Osteocyte (in vitro differentiated cells): Measurements from ENCODE around the gene ATP8A2. TPM values are rescaled to one million over a fixed set of nuclear protein-coding genes. Genes with fewer than 3 reads are reported as not detected.

Experiments used
- DNase-seq: peaks from one replicate; pipeline ENCODE4 v3.0.0; 2021; ENCODE audit warnings: mixed read lengths; ENCODE audit not compliant: unreplicated experiment; ENCODE audit errors: extremely low spot score
- H3K27ac Mint-ChIP-seq: one replicate; pipeline ENCODE4 v1.8.0; 2021; ENCODE audit warnings: mild to moderate bottlenecking, mixed read lengths; ENCODE audit not compliant: unreplicated experiment
- H3K27me3 Mint-ChIP-seq: one replicate; pipeline ENCODE4 v1.8.0; 2021; ENCODE audit warnings: mixed read lengths; ENCODE audit not compliant: unreplicated experiment
- H3K36me3 Mint-ChIP-seq: one replicate; pipeline ENCODE4 v1.8.0; 2021; ENCODE audit warnings: mixed read lengths; ENCODE audit not compliant: unreplicated experiment
- H3K4me1 Mint-ChIP-seq: one replicate; pipeline ENCODE4 v1.8.0; 2021; ENCODE audit warnings: mixed read lengths; ENCODE audit not compliant: unreplicated experiment
- H3K4me3 Mint-ChIP-seq: one replicate; pipeline ENCODE4 v1.8.0; 2021; ENCODE audit warnings: mild to moderate bottlenecking, moderate library complexity, mixed read lengths; ENCODE audit not compliant: unreplicated experiment
- H3K9me3 Mint-ChIP-seq: one replicate; pipeline ENCODE4 v1.8.0; 2021; ENCODE audit warnings: mixed read lengths; ENCODE audit not compliant: unreplicated experiment
- total RNA-seq: library from RNA; stranded (reverse); gene quantifications from 2 replicates; pipeline ENCODE4 v1.2.1, GENCODE V29; 2021
- TF ChIP-seq, protein P1 (sequence below): fragments of 200-600 bp; sonication (generic); IDR thresholded peaks from 2 replicates; pipeline ENCODE4 v1.5.0; 2021; ENCODE audit warnings: antibody characterized with exemption, mild to moderate bottlenecking, moderate library complexity

Gene ATP8A2
- total RNA-seq, 1 donor from 2014 or later: 1.1 TPM

DNA sequence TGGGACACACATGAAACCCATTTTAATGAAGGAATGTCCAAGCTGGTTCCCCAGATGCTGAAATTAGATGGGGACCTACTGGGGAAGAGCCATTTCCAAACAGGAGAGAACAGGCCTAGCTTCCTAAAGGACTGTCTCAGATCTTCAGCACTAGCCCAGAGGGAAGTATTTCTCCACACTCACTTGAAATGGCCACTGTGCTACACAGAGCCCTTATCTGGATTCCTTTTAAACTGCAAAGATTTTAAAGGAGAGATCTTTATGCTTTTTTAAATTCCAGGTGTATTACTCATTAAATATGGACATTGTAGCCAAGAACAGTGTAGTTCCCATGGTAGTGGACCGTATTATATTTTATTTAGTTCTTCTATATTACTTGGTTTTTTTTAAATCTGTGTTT, 424.7 kb downstream of the ATP8A2 start:
- Mint-ChIP-seq H3K36me3 (no peaks in the 10 kb centered on the region), H3K9me3 (no peaks in the 10 kb centered on the region), H3K27me3 (no peaks in the 10 kb centered on the region), H3K4me3 (no peak overlapping the region), H3K27ac (no peak overlapping the region), H3K4me1 (peaks cover 6% of the 10 kb centered on the region)
- TF ChIP-seq, protein P1, sequence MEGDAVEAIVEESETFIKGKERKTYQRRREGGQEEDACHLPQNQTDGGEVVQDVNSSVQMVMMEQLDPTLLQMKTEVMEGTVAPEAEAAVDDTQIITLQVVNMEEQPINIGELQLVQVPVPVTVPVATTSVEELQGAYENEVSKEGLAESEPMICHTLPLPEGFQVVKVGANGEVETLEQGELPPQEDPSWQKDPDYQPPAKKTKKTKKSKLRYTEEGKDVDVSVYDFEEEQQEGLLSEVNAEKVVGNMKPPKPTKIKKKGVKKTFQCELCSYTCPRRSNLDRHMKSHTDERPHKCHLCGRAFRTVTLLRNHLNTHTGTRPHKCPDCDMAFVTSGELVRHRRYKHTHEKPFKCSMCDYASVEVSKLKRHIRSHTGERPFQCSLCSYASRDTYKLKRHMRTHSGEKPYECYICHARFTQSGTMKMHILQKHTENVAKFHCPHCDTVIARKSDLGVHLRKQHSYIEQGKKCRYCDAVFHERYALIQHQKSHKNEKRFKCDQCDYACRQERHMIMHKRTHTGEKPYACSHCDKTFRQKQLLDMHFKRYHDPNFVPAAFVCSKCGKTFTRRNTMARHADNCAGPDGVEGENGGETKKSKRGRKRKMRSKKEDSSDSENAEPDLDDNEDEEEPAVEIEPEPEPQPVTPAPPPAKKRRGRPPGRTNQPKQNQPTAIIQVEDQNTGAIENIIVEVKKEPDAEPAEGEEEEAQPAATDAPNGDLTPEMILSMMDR: no peak
- DNase-seq: no peak

DNA sequence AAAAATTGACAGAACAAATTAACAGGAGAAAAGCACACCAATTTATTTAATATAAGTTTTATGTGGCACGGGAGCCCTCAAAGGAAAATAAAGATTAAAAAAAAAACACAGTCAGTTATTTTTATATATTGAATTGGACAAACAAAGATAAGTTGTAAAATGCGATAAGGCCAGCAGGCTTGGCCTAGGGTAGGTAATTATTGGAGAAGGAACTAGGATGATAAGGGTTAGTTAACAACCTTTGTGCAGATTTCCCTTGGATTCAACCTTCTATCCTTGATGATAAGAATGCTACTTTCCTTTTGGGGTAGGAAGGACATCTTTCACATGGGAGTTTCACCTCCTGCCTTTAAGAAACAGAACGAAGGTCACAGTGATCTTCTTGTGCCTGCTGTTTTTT, 427.2 kb downstream of the ATP8A2 start:
- DNase-seq: no peak
- Mint-ChIP-seq H3K4me1 (peaks cover 14% of the 10 kb centered on the region), H3K27me3 (no peaks in the 10 kb centered on the region), H3K9me3 (no peaks in the 10 kb centered on the region), H3K36me3 (no peaks in the 10 kb centered on the region), H3K4me3 (no peak overlapping the region), H3K27ac (no peak overlapping the region)
- TF ChIP-seq, protein P1: no peak

DNA sequence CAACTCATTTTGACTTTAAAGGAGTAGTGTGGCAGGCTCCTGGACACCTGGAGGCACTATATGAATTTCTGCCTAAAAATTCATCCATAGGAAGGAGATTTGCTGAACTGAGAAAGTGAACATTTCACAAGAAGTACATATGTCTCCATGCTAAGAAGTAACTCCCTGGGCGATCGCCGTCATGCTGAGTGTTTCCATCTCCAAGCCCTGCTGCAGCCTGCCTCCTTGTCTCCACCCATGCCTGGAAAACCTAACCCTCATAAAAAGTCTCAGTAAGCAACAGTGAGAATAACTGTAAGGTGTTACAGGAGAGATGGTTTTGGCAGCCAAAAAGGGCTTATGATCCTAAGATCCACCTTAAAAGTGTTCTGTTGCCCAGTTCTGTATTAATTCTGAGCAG, 428.7 kb downstream of the ATP8A2 start:
- Mint-ChIP-seq H3K9me3 (no peaks in the 10 kb centered on the region), H3K36me3 (no peaks in the 10 kb centered on the region), H3K4me3 (no peak overlapping the region), H3K27me3 (no peaks in the 10 kb centered on the region), H3K27ac (no peak overlapping the region), H3K4me1 (peaks cover 15% of the 10 kb centered on the region)
- no peak for DNase-seq
- TF ChIP-seq, protein P1: no peak

DNA sequence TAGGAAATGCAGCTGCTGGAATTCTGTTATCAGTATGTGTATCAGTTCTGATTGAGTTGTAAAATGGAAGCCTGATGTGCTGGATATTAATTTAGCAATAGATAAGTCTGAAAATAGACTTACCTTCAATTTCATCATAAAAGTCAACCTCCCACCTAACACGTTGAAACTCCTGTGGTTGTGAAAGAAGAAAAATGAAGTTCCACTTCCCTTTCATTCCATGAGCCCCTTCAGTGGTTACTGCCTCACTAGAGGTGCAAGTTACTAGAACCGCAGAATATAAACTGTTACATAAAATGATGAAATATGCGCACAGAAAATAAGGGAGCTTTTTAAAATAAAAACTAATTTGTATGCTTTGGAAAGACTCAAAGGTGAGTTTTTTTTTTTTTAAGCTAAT, 430.8 kb downstream of the ATP8A2 start:
- no peak overlapping the region for H3K27ac Mint-ChIP-seq
- no peak overlapping the region for H3K4me3 Mint-ChIP-seq
- H3K4me1 Mint-ChIP-seq: peaks cover 15% of the 10 kb centered on the region
- H3K36me3 Mint-ChIP-seq: no peaks in the 10 kb centered on the region
- peaks cover 5% of the 10 kb centered on the region for H3K9me3 Mint-ChIP-seq
- no peaks in the 10 kb centered on the region for H3K27me3 Mint-ChIP-seq
- DNase-seq: no peak
- TF ChIP-seq, protein P1: no peak

DNA sequence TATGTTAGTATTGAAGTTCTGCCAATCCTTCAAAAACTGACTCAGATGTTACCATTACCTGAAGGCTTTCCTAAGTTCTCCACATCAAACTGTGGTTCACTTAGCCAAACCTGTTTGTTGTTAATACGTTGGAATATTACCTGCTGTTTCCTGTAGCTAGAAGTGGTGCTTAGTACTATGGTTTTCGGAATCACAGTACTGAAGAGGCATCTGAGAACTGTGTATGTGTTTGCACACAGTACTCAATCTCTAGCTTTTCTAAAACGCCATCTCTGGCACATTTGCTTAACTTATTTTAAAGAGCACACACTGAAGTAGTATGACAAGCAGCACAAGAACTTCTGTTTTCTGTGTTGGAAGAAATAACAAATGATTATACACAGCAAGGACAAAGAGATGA, 431.9 kb downstream of the ATP8A2 start:
- TF ChIP-seq, protein P1: no peak
- H3K36me3 Mint-ChIP-seq: no peaks in the 10 kb centered on the region
- H3K4me3 Mint-ChIP-seq: no peak overlapping the region
- DNase-seq: no peak
- no peak overlapping the region for H3K27ac Mint-ChIP-seq
- H3K9me3 Mint-ChIP-seq: peaks cover 5% of the 10 kb centered on the region
- peaks cover 15% of the 10 kb centered on the region for H3K4me1 Mint-ChIP-seq
- no peaks in the 10 kb centered on the region for H3K27me3 Mint-ChIP-seq
